Activated CD4-positive, alpha-beta T cell treated with anti-CD3 and anti-CD28 coated beads, Interleukin-2, amount 10 ng/mL, durations not matched to agents 7 days and 5 days (primary cell): ENCODE data around the gene TRMT61A. TPM values are rescaled to one million over a fixed set of nuclear protein-coding genes. Genes with fewer than 3 reads are reported as not detected.

Experiments
- CTCF ChIA-PET: fragments of 350-600 bp; sonication (Branson Sonifier 250); formaldehyde crosslinking; loops from one replicate; lab custom pipeline; 2021; ENCODE audit warnings: antibody characterized with exemption; lab: Charles Lee
- POLR2A ChIA-PET: fragments of 350-600 bp; sonication (Branson Sonifier 250); formaldehyde crosslinking; loops from one replicate; lab custom pipeline; 2021; ENCODE audit warnings: antibody characterized with exemption; lab: Charles Lee
- DNase-seq: peaks from one replicate; pipeline ENCODE4 v3.0.0-alpha.2; 2020
- H3K27ac Mint-ChIP-seq: one replicate; pipeline ENCODE4 v1.8.0; 2021; ENCODE audit warnings: mild to moderate bottlenecking, moderate library complexity, mixed read lengths
- H3K27me3 Mint-ChIP-seq: one replicate; pipeline ENCODE4 v1.8.0; 2021; ENCODE audit warnings: mixed read lengths
- H3K36me3 Mint-ChIP-seq: one replicate; pipeline ENCODE4 v1.8.0; 2021; ENCODE audit warnings: low read depth, mixed read lengths
- H3K4me1 Mint-ChIP-seq: one replicate; pipeline ENCODE4 v1.8.0; 2021; ENCODE audit warnings: mixed read lengths
- H3K4me3 Mint-ChIP-seq: one replicate; pipeline ENCODE4 v1.8.0; 2021; ENCODE audit warnings: mild to moderate bottlenecking, moderate library complexity, mixed read lengths
- H3K9me3 Mint-ChIP-seq: one replicate; pipeline ENCODE4 v1.8.0; 2021; ENCODE audit warnings: mixed read lengths
- total RNA-seq, 2 experiments: library from RNA; stranded (reverse); gene quantifications; one replicate each; pipeline ENCODE4 v1.2.3, GENCODE V29; 2021

Gene TRMT61A
- total RNA-seq, 2 experiments from 2014 or later: 7.0 to 8.8 TPM

- H3K9me3 Mint-ChIP-seq: no peaks in the 10 kb centered on the region
- no peaks in the 10 kb centered on the region for H3K27me3 Mint-ChIP-seq
- CTCF ChIA-PET: interaction anchor here (0.7 to 1.2 kb wide), 5 partner anchors 9 to 332 kb away, joined by 3 to 5 read pairs (median 3); no protein-coding TSS in a partner anchor
- POLR2A ChIA-PET: no interaction called here
- H3K36me3 Mint-ChIP-seq: peaks cover 46% of the 10 kb centered on the region
- peaks cover 7% of the 10 kb centered on the region for H3K4me1 Mint-ChIP-seq
- DNase-seq: peak; percentile 81
- peak overlapping the region; percentile 25 for H3K27ac Mint-ChIP-seq
- H3K4me3 Mint-ChIP-seq: no peak overlapping the region
Observed at GRCh38 chr14:103500148-103500990, 28.6 kb upstream of the TRMT61A start.

- H3K4me1 Mint-ChIP-seq: peaks cover 7% of the 10 kb centered on the region
- ChIA-PET POLR2A (no interaction called here), CTCF (interaction anchor here (1.1 kb wide), 1 partner anchor 19 kb away, joined by 4 read pairs; no protein-coding TSS in a partner anchor)
- H3K4me3 Mint-ChIP-seq: no peak overlapping the region
- DNase-seq: no peak
- no peaks in the 10 kb centered on the region for H3K9me3 Mint-ChIP-seq
- peaks cover 43% of the 10 kb centered on the region for H3K36me3 Mint-ChIP-seq
- no peak overlapping the region for H3K27ac Mint-ChIP-seq
- H3K27me3 Mint-ChIP-seq: no peaks in the 10 kb centered on the region
Observed at GRCh38 chr14:103501041-103501870, 27.7 kb upstream of the TRMT61A start.

- peaks cover 7% of the 10 kb centered on the region for H3K4me1 Mint-ChIP-seq
- H3K27me3 Mint-ChIP-seq: no peaks in the 10 kb centered on the region
- ChIA-PET CTCF (no interaction called here), POLR2A (no interaction called here)
- H3K36me3 Mint-ChIP-seq: peaks cover 43% of the 10 kb centered on the region
- H3K9me3 Mint-ChIP-seq: no peaks in the 10 kb centered on the region
- H3K27ac Mint-ChIP-seq: no peak overlapping the region
- DNase-seq: no peak
- no peak overlapping the region for H3K4me3 Mint-ChIP-seq
Observed at GRCh38 chr14:103501921-103502669, 26.9 kb upstream of the TRMT61A start.

GRCh38 chr14:103502877-103503276 lies 26.1 kb upstream of the TRMT61A start:
- ChIA-PET POLR2A (no interaction called here), CTCF (interaction anchor here (1.5 kb wide), 1 partner anchor 16 kb away, joined by 4 read pairs; no protein-coding TSS in a partner anchor)
- DNase-seq: no peak
- no peak overlapping the region for H3K4me3 Mint-ChIP-seq
- peaks cover 7% of the 10 kb centered on the region for H3K4me1 Mint-ChIP-seq
- peaks cover 41% of the 10 kb centered on the region for H3K36me3 Mint-ChIP-seq
- no peak overlapping the region for H3K27ac Mint-ChIP-seq
- no peaks in the 10 kb centered on the region for H3K9me3 Mint-ChIP-seq
- no peaks in the 10 kb centered on the region for H3K27me3 Mint-ChIP-seq

GRCh38 chr14:103503296-103503695 lies 25.7 kb upstream of the TRMT61A start:
- Mint-ChIP-seq H3K36me3 (peaks cover 41% of the 10 kb centered on the region), H3K4me3 (no peak overlapping the region), H3K27me3 (no peaks in the 10 kb centered on the region), H3K9me3 (no peaks in the 10 kb centered on the region), H3K27ac (no peak overlapping the region), H3K4me1 (peaks cover 7% of the 10 kb centered on the region)
- POLR2A ChIA-PET: no interaction called here
- no peak for DNase-seq
- CTCF ChIA-PET: interaction anchor here (1.5 kb wide), 1 partner anchor 16 kb away, joined by 4 read pairs; no protein-coding TSS in a partner anchor

- POLR2A ChIA-PET: interaction anchor here (0.7 kb wide), 1 partner anchor 78 kb away, joined by 6 read pairs; no protein-coding TSS in a partner anchor
- DNase-seq: no peak
Observed at GRCh38 chr14:103504991-103505565, 23.9 kb upstream of the TRMT61A start.

GRCh38 chr14:103507751-103508150 lies 21.2 kb upstream of the TRMT61A start:
- Mint-ChIP-seq H3K4me1 (no peaks in the 10 kb centered on the region), H3K36me3 (peaks cover 21% of the 10 kb centered on the region), H3K27me3 (no peaks in the 10 kb centered on the region), H3K4me3 (no peak overlapping the region), H3K27ac (peak overlapping the region; percentile 19), H3K9me3 (no peaks in the 10 kb centered on the region)
- ChIA-PET POLR2A (no interaction called here), CTCF (no interaction called here)
- DNase-seq: no peak

More at GRCh38 chr14:103504991-103505565, 23.9 kb upstream of the TRMT61A start:
- CTCF ChIA-PET: interaction anchor here (0.8 kb wide), 1 partner anchor 13 kb away, joined by 3 read pairs; no protein-coding TSS in a partner anchor
- Mint-ChIP-seq H3K4me3 (no peak overlapping the region), H3K9me3 (no peaks in the 10 kb centered on the region), H3K27me3 (no peaks in the 10 kb centered on the region), H3K36me3 (peaks cover 38% of the 10 kb centered on the region), H3K4me1 (peaks cover 3% of the 10 kb centered on the region), H3K27ac (peak overlapping the region; percentile 51)

GRCh38 chr14:103508521-103509329 lies 20.3 kb upstream of the TRMT61A start:
- no peaks in the 10 kb centered on the region for H3K27me3 Mint-ChIP-seq
- POLR2A ChIA-PET: interaction anchor here (0.7 kb wide), 1 partner anchor 20 kb away, joined by 3 read pairs; no protein-coding TSS in a partner anchor

GRCh38 chr14:103509864-103510723 lies 18.9 kb upstream of the TRMT61A start:
- ChIA-PET CTCF (interaction anchor here (2.1 kb wide), 1 partner anchor 9 kb away, joined by 9 read pairs; no protein-coding TSS in a partner anchor), POLR2A (interaction anchor here (0.6 kb wide), 1 partner anchor 149 kb away, joined by 3 read pairs; no protein-coding TSS in a partner anchor)
- Mint-ChIP-seq H3K9me3 (no peaks in the 10 kb centered on the region), H3K27ac (no peak overlapping the region), H3K27me3 (no peaks in the 10 kb centered on the region), H3K4me1 (peaks cover 2% of the 10 kb centered on the region), H3K36me3 (peaks cover 9% of the 10 kb centered on the region), H3K4me3 (no peak overlapping the region)
- DNase-seq: no peak

More at GRCh38 chr14:103508521-103509329, 20.3 kb upstream of the TRMT61A start:
- H3K27ac Mint-ChIP-seq: no peak overlapping the region
- H3K9me3 Mint-ChIP-seq: no peaks in the 10 kb centered on the region
- H3K4me3 Mint-ChIP-seq: no peak overlapping the region
- CTCF ChIA-PET: interaction anchor here (0.6 to 2.1 kb wide), 2 partner anchors 10 to 14 kb away, joined by 3 to 9 read pairs; no protein-coding TSS in a partner anchor
- peaks cover 17% of the 10 kb centered on the region for H3K36me3 Mint-ChIP-seq
- no peak for DNase-seq
- H3K4me1 Mint-ChIP-seq: no peaks in the 10 kb centered on the region
